Posterior vena cava (tissue), 2 donors: ENCODE results near the gene WWOX. TPM values are rescaled to one million over a fixed set of nuclear protein-coding genes. Genes with fewer than 3 reads are reported as not detected.

ENCODE experiments used
- DNase-seq: peaks from one replicate; pipeline ENCODE4 v3.0.0-alpha.2; 2020; ENCODE audit warnings: low spot score
- intact Hi-C, 2 donors: fragments of 100-400 bp; cut with DNase I; formaldehyde crosslinking; loops; one replicate each; pipeline versions ENCODE4 v1.14.1 to v1.14.2; 2022 to 2023
- total RNA-seq, 2 donors: library from RNA; stranded (reverse); fragmentation: NEBNext Ultra II Directional; extraction: Animal tissue kit (Norgen Biotek cat#: 25700); gene quantifications; one replicate each; pipeline ENCODE4 v1.2.1, GENCODE V29; 2021
- donor health status: DM: yes; HTN: yes; CAD: no.
- donor health status: DM: yes; HTN: yes; CAD: no.

WWOX gene
- total RNA-seq, 2 donors from 2014 or later: 12.5 to 16.9 TPM

DNA sequence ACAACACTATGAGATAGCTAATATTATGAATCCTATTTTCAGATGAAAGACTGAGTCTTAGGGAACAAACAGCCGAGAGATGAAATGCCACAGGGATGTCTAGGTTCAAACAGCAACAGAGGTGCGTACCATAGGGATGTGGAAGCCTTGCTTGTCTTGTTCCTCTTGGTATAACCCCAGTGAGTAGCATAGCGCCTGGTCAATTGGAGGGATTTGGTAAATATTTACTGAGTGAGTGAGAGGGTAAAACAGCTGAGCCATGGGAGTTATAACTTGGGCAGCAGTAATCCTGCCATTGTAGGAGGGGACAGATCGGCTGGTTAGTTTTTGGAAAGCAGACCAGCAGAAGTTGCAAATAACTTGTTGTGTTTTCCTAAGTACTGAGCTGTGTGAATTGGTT, 80.2 kb downstream of the WWOX start:
- no peak for DNase-seq
- intact Hi-C loops: loop anchor here in 1 of 2 donors (5.0 kb wide), 1 partner anchor 307 kb away; no protein-coding TSS in a partner anchor

DNA sequence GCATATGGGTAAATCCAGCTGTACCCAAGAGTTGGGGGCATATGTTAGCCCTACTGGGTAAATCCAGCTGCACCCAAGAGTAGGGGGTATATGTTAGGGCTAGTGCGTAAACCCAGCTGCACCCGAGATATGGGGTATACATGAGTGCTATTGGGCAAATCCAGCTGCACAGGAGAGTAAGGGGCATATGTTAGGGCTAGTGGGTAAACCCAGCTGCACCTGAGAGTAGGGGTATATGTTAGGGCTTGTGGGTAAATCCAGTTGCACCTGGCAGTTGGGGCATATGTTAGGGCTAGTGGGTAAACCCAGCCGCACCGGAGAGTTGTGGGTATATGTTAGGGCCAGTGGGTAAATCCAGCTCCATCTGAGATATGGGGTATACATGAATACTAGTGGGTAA, 80.9 kb downstream of the WWOX start:
- DNase-seq: no peak

DNA sequence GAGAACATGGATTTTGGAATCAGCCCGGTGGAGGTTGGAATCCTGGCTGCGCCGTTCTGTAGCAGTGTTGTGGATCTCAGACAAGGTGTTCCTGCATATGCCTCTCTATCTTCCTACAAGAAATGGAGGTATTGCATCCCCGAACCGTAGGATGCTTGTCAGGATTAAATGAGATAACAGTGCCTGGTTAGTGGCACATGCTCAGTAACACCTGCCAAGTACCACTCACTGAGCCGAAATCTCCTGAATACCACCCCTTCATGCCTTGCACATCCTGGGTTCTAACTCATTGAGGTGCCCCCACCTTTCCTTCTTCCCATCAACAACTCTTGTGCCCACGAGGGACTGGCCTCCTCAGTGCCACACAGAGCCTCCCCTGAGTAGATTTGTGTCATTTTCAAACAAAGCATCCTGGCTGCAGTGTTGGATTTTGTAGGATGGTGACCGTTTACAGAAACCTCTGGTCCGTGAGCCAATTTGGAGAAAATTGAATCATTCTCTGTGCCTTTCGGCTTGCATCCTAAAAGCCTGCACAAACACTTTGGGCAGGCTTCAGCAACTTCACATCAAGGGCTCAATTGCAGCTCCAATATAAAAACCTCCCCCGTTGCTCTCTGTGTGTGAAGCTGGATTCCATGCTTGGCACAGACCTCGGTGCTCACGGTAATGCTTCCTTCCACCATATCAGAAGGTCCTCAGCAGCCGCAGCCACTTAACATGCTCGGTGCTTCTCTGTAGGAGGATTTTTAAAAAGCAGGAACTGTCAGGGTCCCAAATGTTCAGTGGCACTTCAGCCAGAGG, 84.2 kb downstream of the WWOX start:
- no peak for DNase-seq
- intact Hi-C loops: no loop called here

More for the DNA sequence above, 80.9 kb downstream of the WWOX start:
- intact Hi-C loops: no loop called here

DNA sequence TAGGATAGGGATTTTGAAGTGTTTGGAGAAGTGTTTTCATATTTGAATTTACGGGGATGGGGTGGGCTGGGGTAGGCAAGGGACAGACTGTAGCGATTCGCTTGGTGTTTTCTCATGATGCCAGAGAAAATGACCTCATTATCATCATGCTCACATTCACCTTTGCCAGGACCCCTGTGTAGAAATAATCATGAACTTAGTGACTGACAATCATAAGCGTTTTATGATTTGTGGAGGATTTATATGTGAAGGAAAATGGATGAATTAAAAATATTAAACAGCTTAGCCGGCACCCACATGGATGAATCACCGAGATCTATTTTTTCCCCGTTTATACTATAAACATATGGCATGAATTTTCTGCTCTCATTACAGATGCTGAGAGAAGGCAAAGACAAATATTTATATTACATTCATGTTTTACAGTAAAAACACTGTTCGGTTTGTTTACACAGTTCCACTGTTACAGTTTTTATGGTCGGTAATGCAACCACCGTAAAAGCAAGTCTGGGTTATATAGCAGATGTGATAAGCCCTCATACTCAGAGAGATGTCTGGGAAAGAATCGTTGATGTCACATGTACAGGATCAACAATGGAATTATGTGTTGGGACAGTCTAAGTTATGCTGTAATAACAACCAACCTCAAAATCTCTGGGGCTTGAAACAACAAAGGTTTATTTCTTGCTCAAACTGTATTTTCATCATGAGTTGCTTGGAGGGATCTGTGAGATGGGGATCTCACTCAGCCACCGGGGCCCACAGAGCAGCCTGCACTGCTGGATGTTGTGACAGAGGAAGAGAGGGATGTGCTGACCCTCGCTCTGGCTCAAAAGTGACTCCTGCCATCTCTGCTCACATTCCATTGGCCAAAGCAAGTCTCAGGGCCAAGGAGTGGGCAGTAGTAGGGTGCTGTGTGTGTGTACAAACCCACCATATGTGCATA, 85.1 kb downstream of the WWOX start:
- intact Hi-C loops: no loop called here
- DNase-seq: no peak

DNA sequence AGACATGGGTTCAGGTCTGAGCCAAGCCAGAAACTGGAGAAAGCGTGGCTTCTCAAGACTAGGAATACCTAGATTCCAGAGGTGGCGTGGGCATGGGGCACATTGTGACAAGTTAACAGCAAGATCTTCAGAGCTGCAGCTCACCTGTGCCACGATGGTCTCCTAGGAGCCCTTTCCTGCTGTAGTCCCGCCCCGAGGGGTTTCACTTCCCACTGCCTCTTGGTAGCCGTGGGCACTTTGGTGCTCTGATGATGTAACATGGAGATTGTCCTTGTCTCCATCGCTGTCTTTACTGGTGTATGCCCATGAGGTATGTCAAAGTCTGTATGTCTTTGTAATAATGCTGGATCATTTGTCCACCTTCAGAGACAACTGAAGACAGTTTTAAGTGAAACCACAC, 89.7 kb downstream of the WWOX start:
- intact Hi-C loops: no loop called here
- DNase-seq: no peak

DNA sequence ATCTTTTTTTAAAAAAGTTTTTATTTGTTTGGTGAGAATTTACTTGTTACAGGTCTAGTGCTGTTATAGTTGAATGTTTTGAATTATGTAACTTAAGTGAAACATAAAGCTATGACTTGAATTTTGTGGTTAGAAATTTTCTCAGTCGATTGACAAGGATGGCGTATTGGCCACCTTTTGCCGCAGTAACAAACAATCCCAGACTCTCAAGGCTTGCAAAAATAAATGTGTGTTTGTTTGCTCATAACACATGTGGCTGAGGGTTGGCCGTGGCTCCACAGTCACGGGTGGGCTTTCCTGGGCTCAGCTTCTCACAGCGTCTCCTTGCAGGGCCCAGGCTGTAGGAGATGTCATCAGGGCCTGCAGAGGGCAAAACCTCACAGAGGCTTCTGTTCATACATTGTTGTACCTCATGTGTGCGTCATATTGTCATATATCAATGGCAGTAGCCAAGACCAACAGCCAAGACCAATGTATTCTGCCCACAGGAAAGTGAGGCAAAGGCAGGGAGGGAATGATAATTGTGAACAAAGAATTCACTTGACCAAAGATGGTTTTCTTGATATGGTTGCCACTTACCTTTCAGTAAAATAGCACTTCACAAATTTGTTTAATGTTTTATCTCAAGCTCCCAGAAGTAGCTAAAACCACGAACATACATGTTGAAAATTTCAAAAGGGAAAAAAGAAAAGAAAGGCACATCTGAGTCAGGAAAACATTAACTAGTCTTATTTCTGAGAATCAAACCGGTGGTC, 93.5 kb downstream of the WWOX start:
- no peak for DNase-seq
- intact Hi-C loops: no loop called here

DNA sequence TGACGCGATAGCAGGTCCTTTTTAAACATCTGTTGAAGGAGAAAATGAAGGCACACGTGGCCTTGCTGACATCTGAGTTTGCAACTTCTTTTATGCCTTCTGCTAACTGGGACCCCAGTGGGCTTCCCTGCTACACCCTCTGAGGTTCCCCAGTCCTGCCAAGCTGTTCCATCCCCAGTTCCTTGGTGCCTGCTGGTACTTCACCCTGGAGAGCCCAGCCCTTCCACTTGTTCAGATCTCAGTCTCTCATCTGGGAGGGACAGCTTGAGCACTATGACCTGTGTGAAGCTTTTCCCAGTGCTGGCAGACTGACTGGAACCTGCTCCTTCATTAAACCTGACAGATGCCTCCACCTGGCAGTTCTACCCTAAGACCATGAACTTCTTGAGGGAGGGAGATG, 95.5 kb downstream of the WWOX start:
- no peak for DNase-seq
- intact Hi-C loops: no loop called here

DNA sequence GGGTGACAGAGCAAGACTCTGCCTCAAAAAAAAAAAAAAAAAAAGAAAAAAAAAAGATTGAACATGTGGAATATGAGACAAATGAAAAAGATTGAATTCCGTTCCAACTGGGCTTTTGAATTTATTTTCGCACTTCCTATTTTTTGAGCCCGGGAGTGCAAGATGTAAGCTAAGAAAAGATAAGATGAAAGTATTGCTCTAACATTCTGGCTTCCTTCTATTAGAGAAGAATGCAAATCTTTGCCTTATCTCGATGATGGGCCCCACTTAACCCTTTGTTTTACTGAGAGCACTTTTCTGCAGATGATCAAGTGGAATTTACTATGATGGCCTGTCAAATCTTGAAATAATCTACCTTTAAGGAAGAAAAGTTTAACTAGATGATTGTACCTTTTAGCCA, 96.3 kb downstream of the WWOX start:
- intact Hi-C loops: no loop called here
- no peak for DNase-seq

DNA sequence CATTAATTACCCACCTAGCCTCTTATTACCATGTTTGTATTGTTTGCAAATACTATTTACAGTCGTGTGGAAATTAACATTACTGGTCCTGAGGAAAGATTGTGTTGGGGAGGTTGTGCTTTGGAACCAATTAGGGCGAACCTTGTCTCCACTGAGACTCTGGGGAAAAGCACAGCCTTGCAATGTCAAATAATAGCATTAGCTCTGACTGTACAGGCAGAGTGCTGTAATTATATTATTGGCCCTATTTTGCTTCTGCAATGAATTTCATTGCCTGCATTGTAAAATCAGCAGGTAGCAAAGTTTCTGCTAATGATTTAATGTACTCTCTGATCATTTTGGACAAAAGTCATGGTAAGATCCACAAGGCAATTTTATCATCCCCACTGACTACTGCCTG, 97.0 kb downstream of the WWOX start:
- no peak for DNase-seq
- intact Hi-C loops: no loop called here

DNA sequence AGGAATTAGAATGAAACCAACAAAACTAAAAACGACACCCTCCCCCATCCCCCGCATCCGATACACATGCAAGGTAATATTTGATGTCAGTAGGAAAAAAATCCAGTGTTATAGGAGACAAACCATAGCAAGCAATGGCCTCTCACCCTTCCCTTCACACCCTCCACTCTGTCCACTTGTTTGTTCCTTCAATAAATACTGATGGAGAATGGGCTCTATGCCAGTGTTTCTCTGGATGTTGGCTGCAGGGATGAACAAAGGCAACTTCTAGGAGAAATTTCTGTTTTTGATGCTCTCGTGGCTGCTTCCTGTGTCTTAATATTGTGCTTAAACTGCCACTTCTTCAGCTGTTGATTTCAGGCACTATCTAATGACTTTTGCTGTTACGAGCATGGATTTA, 98.8 kb downstream of the WWOX start:
- DNase-seq: no peak
- intact Hi-C loops: no loop called here

DNA sequence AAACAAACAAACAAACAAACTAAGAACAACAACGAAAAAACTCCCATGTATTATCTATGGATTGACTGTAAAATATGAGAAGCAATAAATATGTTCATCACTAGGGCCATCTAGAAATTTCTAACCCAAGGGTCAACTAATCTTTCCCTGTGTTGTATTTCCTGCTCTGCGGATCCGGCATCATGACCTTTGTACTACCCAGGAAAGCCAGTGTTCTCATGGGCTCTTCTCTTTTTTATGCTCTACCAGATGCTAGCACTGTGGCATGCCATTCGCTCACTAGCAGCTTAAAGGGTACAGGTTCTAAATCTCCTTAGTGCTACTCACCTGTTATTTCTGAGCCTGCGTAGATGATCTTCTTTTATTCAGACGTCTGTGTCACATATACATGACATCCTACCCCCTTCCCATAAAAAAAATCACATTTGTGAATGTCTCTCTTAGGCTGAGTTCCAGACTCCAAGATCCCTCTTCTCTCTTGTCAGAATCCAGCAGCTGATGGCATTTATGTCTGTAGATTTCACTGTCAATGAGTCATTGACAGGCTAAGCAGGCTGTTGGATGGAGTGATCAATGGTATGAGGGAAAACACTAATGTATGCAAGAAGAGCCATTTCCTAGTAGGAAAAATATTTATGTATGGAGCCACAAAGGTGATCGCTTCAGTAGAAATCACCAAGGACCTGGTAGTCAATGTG, 100.0 kb downstream of the WWOX start:
- intact Hi-C loops: no loop called here
- no peak for DNase-seq

DNA sequence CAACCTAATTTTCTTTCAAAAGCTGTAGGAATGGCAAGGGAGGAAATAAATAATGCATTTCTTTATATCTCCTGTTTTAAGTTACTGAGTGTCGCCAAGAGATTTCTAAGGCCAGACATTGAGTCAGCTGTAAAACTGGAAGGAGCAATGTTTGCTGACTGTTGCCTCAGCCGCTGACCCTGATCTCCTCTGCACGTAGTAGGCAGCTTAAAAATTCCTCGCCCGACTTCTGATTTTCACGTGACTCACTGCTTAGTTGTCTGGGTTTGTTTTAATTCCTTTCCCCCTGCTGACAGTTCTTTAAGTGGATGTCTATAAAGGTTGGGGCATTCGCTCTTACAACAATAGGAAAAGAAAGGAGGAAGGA, 100.6 kb downstream of the WWOX start:
- intact Hi-C loops: no loop called here
- no peak for DNase-seq

DNA sequence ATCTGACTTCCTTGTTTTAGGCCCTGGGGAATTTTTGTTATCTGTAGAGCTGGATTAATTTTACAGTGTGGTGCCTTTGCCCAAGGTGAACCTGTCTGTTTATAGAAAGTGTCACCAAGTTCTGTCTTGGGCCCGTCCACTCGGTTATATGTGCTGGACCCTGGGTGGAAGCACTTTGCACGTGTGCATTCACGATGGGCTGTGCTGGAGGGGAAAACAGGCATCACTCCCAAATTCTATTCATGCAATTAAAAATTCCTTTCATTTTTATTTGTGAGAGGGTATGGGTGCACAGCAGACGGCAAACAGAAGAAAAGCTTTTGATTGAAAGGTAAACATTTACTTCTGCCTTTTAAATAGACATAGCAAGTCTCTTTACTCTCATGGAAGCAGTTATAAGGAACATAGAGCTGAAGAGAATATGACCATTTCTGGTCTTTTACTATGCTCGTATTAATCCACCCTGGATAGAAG, 101.2 kb downstream of the WWOX start:
- intact Hi-C loops: no loop called here
- no peak for DNase-seq

DNA sequence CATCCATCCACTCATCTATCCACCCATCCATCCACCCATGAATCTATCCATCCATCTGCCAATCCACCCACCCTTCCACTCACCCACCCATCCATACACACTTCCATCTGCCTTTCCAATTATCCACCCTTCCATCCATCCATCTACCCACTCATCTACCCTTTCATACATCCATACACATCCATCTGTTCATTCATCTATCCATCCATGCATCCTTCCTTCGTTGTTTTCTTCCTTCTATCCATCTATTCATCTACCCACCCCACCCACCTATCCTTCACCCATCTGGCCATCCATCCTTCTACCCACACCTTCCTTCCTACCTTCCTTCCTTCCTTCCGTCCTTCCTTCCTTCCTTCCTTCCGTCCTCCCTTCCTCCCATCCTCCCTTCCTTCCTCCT, 106.1 kb downstream of the WWOX start:
- intact Hi-C loops: no loop called here
- DNase-seq: no peak

DNA sequence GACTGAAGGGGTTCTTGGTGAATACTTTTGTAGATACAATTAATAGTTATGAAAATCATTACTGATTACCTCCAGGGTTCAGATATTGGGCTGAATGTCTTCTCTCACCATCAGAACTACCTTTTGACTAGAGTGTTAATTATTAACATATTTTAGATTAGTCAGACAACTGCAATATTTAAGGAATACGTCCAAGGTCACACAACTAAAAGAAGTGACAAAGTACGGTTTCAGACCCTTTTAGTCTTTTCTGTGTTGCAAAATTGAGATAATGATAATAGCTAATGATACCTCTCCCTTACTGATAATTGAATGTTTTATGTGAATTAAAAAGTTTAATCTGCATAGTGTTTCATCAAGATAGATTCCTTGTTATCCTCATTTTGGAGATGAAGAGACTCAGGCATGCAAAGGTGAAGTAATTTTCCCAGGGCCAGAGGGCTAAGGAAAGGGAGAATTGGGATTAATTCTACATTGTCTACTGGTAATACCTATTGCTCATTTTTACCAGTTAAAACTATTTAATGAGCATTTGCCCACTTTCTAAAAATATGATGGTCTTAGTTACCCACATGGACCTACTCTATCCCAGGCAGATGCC, 107.3 kb downstream of the WWOX start:
- DNase-seq: no peak
- intact Hi-C loops: no loop called here

DNA sequence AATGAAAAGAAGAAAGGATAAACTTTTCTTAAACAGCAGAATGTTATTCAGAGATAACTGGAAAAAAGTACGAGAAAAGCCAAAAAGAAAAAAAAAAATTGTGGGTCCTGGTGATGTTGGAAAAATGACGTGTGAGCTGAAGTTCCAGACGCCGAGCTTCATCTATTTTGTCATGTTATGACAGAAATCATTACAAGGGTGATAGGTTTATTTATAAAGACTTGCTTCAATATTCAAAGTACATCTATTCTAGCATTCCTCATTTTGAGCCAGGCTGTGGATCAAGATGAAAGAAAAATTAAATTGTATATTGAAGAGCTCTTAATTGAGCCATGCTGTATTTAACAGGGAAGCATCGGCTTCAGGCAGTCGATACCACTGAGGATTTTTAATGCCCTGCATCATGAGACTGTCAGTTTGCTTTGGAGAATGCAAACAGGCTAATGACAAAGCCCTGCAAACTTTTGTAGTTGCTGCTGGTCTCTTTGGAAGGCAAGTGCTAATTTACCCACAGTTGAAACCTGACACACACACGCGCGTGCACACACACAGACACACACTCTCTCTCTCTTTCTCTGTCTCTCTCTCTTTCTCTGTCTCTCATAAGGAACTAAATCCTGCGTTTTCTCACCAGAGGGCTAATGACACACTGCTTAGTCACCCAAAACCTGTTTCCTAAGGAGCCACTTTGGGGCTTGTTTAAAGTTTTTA, 110.7 kb downstream of the WWOX start:
- DNase-seq: no peak
- intact Hi-C loops: loop anchor here in 1 of 2 donors (10.0 kb wide), 1 partner anchor 525 kb away; no protein-coding TSS in a partner anchor

DNA sequence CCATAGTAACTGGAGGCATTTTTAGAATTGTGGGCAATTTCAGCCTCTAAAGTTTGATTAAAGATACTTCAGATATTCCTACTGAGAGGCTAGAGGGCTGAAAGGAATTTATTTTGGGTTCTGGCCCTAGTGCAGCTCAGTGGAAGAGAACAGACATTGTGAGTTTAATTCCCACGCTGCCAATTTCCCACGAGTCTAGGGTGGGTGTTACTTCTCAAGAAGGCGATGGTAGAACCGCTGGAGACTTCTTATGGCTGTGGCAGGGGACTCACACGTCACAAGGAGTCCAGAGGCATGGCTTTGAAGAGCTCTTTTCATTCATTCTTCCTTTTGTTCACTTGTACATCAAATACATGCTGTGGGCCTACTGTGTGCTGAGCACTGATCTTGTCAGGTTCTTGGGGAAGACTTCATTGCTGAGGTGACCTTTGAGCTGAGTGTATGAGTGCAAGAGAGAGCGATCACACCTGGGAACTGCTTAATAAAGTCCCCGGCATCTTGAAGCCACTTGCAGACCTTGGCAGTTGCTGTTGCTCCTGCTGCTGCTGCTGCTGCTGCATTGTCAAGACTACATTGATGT, 111.7 kb downstream of the WWOX start:
- intact Hi-C loops: loop anchor here in 1 of 2 donors (10.0 kb wide), 1 partner anchor 526 kb away; no protein-coding TSS in a partner anchor
- no peak for DNase-seq

DNA sequence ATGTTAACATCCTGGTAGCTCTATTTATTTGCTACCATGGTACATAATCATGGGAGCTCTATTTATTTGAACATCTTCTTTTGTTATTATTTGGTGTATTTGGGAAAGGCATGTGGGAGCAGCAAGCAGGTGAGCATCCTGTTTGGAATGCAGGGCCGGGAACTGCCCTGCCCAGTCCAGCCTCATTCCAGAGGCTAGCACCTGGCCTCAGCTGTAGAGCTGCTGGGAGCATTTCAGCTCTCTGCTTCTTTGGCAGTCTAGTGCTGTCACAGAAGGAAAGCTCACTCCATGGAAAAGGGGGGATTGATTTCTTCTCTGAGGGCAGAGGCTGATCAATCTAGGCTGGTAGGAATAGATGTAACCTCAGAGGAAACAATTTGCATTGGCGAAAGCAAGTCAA, 112.5 kb downstream of the WWOX start:
- DNase-seq: no peak
- intact Hi-C loops: loop anchor here in 1 of 2 donors (10.0 kb wide), 1 partner anchor 527 kb away; no protein-coding TSS in a partner anchor
